Right renal pelvis (tissue), 4 donors: ENCODE results near the gene RNF215. TPM values are rescaled to one million over a fixed set of nuclear protein-coding genes. Genes with fewer than 3 reads are reported as not detected.

Source experiments
- DNase-seq, 4 donors: peaks; one replicate each; pipeline ENCODE4 v3.0.0-alpha.2; 2013; ENCODE audit warnings: low read depth in 4 of 4, low spot score in 3 of 4, missing footprints in 1 of 4
- polyA plus RNA-seq, 4 donors: library from polyadenylated mRNA; unstranded; fragments of 120-200 nt; gene quantifications; one replicate each; pipeline ENCODE4 v1.2.1, GENCODE V29; 2013; ENCODE audit not compliant: insufficient read length in 4 of 4

The RNF215 gene
- polyA plus RNA-seq, 4 donors: 18.3 to 22.9 (median 21.8) TPM

GRCh38 chr22:30397656-30398635, 10.7 kb upstream of the RNF215 start:
- DNase-seq: no peak

- DNase-seq: no peak
Measured at GRCh38 chr22:30396871-30397655, 9.9 kb upstream of the RNF215 start, which contains the start of gene SEC14L2. SEC14L2 (plus strand) TSS chr22:30397018; CDS start chr22:30397117, 99 bp downstream.

- DNase-seq: no peak
Measured at GRCh38 chr22:30393885-30394284, 6.7 kb upstream of the RNF215 start.

- DNase-seq: no peak
Measured at GRCh38 chr22:30393322-30393680, 6.1 kb upstream of the RNF215 start.

- DNase-seq: no peak
Measured at GRCh38 chr22:30392661-30393321, 5.6 kb upstream of the RNF215 start.

- no peak for DNase-seq
Measured at GRCh38 chr22:30390974-30391691, 3.9 kb upstream of the RNF215 start.

GRCh38 chr22:30386608-30386959, 627 bp downstream of the RNF215 start:
- DNase-seq: no peak

GRCh38 chr22:30385942-30386341, 1.3 kb downstream of the RNF215 start:
- no peak for DNase-seq

GRCh38 chr22:30383061-30383460, 4.2 kb downstream of the RNF215 start:
- no peak for DNase-seq

- DNase-seq: no peak
Measured at GRCh38 chr22:30382340-30382739, 4.9 kb downstream of the RNF215 start.

- no peak for DNase-seq
Measured at GRCh38 chr22:30381264-30381663, 5.9 kb downstream of the RNF215 start.

GRCh38 chr22:30380011-30380410, 7.2 kb downstream of the RNF215 start:
- DNase-seq: no peak

- no peak for DNase-seq
Measured at GRCh38 chr22:30375312-30375849, 11.8 kb downstream of the RNF215 start.

GRCh38 chr22:30373331-30374325, 13.6 kb downstream of the RNF215 start:
- DNase-seq: no peak

- no peak for DNase-seq
Measured at GRCh38 chr22:30372915-30373314, 14.3 kb downstream of the RNF215 start.

- no peak for DNase-seq
Measured at GRCh38 chr22:30371981-30372380, 15.2 kb downstream of the RNF215 start.

- no peak for DNase-seq
Measured at GRCh38 chr22:30371321-30371720, 15.9 kb downstream of the RNF215 start.

GRCh38 chr22:30370641-30371230, 16.5 kb downstream of the RNF215 start:
- peak in 1 of 4 donors; percentile 41 for DNase-seq
